ENCODE data around the gene RNU6-9. TPM values are rescaled to one million over a fixed set of nuclear protein-coding genes. Genes with fewer than 3 reads are reported as not detected.
A peak's percentile ranks its signal among the peaks of the same experiment; 100 is the strongest.

The RNU6-9 gene
- total RNA-seq, 2 experiments from 2014 or later = not detected

DNA sequence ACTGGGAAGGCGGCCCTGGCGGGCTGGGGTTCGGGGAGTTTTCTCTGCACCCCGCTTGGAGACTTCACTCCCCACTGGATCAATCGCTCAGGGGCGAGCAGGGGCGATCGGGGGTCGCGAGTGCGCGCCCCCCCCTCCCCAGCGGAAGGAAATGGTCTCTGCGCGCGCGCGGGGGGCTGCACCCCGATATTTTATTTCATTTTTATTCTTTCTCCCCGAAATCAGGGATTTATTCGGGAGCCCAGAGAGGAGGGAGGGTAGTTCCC, 33.0 kb downstream of the RNU6-9 start:
- DNase-seq = no peak
- POLR2A ChIA-PET = interaction anchor here (1.5 kb wide), 1 partner anchor 57 kb away, joined by 6 read pairs; the partner anchor contains the start of gene WDR18
- no peaks in the 10 kb centered on the region for H3K27me3 Mint-ChIP-seq
- H3K9me3 Mint-ChIP-seq = no peaks in the 10 kb centered on the region
- no peak for ATAC-seq (ENCODE audit: low read depth)
- peak overlapping the region; percentile 78 for H3K4me3 Mint-ChIP-seq
- H3K27ac Mint-ChIP-seq = no peak overlapping the region
- peaks cover 11% of the 10 kb centered on the region for H3K36me3 Mint-ChIP-seq
- H3K4me1 Mint-ChIP-seq = peaks cover 10% of the 10 kb centered on the region

DNA sequence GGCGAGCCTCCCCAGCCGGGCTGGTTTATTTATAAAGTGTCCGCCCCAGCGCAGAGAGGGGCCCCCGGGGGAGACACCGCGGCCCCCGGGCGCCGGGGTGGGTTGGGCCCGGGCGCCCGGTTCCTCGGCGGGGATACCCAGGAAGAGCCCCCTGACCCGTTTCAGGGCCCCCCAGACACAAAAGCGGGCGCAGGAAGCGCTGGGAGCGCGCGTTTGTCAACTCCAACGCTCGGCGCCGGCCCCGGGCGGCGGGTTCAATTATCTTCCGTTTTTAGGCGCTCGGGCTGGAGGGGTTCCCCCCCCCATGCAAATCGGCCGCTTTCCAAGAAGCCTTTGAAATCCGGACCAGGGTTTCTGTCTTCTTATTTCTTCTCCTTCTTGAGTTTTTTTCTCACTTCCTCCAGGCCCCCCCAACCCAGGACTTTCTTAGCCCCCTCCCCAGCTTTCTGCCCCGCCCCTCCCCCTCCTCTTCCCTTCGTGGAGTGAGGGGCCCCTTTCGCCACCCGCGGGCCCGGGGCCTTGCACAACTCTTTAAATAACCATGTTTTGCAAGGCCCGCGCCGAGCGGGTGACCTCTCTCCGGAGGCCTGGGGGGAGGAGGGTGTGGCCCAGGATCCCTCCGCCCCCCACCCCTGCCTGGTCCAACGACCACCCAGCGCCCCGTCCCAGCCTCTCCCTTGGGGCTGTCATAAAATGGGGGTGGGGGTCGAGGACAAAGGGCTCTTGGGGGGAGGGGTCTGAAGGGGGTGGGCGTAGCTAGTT, 33.5 kb downstream of the RNU6-9 start:
- POLR2A ChIA-PET = interaction anchor here (0.7 to 1.5 kb wide), 2 partner anchors 11 to 57 kb away, joined by 3 to 6 read pairs; partner anchors contain the start of gene WDR18
- DNase-seq (peak; percentile 71), ATAC-seq (ENCODE audit: low read depth) (no peak)
- H3K4me3 Mint-ChIP-seq = peak overlapping the region; percentile 89
- peak overlapping the region; percentile 70 for H3K27ac Mint-ChIP-seq
- peaks cover 11% of the 10 kb centered on the region for H3K36me3 Mint-ChIP-seq
- H3K4me1 Mint-ChIP-seq = peaks cover 6% of the 10 kb centered on the region
- no peaks in the 10 kb centered on the region for H3K9me3 Mint-ChIP-seq
- no peaks in the 10 kb centered on the region for H3K27me3 Mint-ChIP-seq

- no peak for ATAC-seq (ENCODE audit: low read depth)
- POLR2A ChIA-PET = interaction anchor here (0.7 to 1.5 kb wide), 2 partner anchors 10 to 56 kb away, joined by 3 to 6 read pairs; partner anchors contain the start of gene WDR18
- DNase-seq = no peak
- H3K27me3 Mint-ChIP-seq = no peaks in the 10 kb centered on the region
- peaks cover 8% of the 10 kb centered on the region for H3K4me1 Mint-ChIP-seq
- no peaks in the 10 kb centered on the region for H3K9me3 Mint-ChIP-seq
- H3K36me3 Mint-ChIP-seq = peaks cover 11% of the 10 kb centered on the region
- no peak overlapping the region for H3K27ac Mint-ChIP-seq
- H3K4me3 Mint-ChIP-seq = peak overlapping the region; percentile 51
Observed at GRCh38 chr19:927351-927779, 34.1 kb downstream of the RNU6-9 start.

DNA sequence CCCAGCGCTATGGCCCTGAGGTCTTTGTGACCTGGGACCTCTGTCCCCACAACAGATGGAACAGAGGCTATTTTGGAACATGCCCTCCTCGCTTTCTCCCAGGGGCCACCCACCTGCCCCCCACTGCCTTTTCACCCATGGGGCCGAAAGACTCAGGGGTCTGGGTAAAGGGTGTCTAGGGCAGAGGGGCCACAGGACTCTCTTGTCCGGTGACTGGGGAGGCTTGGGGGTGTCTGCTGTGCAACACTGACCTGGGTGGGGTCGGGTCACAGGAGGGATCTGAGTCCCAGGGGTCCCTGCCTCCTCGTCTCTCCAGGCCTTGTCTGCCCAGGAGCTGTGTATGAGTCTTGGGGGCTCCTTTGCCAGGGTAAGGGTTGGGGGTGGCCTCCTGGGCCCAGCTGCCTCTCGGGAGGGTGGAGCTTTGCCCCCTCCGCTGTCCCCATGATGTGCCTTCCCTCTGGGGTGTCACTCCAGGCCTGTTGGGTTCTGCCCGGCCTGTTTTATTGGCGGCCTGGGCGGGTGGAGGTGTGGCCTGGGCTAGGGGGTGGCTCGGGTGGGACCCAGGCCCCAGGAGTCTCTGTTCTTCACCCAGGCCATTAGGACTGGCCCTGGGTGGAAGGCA, 34.6 kb downstream of the RNU6-9 start:
- POLR2A ChIA-PET = interaction anchor here (1.5 kb wide), 1 partner anchor 56 kb away, joined by 6 read pairs; the partner anchor contains the start of gene WDR18
- H3K27me3 Mint-ChIP-seq = no peaks in the 10 kb centered on the region
- peak overlapping the region; percentile 51 for H3K4me3 Mint-ChIP-seq
- peaks cover 15% of the 10 kb centered on the region for H3K36me3 Mint-ChIP-seq
- H3K27ac Mint-ChIP-seq = no peak overlapping the region
- no peak for DNase-seq
- H3K4me1 Mint-ChIP-seq = peaks cover 11% of the 10 kb centered on the region
- ATAC-seq (ENCODE audit: low read depth) = no peak
- no peaks in the 10 kb centered on the region for H3K9me3 Mint-ChIP-seq

DNA sequence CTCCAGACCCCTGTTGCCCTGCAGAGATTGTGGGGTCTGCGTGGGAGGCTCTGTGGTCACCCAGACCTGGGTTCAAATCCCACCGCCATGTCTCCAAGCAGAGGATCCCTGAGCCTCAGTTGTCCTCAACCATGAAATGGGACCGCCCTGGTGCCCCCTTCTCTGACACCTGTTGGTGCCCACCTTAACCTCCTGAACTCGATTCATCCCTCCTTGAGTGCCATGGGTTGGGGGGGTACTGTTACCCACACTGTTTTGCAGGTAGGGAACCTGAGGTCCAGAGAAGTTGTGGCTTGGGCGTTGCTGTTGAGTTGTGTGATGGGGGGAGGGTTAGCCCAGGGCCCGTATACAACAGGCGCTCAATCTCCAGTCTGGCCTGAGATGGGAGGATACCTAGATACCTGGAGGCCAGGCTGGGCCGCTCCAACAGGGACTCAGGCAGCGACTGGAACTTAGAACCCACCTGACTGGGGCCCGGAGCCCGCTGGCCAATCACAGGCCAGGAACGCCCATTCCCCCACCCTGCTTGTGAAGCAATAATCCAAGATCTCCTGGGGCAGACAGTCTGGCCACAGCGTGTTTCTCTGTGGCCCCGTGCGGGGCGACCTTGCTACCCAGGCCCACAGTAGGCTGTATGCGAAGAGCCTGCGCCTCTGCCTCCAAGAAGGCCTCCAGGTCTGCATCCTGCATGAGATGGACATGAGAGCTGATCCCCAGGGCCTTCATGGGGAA, 35.4 kb downstream of the RNU6-9 start:
- H3K36me3 Mint-ChIP-seq = peaks cover 15% of the 10 kb centered on the region
- no peaks in the 10 kb centered on the region for H3K27me3 Mint-ChIP-seq
- DNase-seq (no peak), ATAC-seq (ENCODE audit: low read depth) (no peak)
- no peak overlapping the region for H3K27ac Mint-ChIP-seq
- no peaks in the 10 kb centered on the region for H3K9me3 Mint-ChIP-seq
- POLR2A ChIA-PET = no interaction called here
- no peak overlapping the region for H3K4me3 Mint-ChIP-seq
- peaks cover 12% of the 10 kb centered on the region for H3K4me1 Mint-ChIP-seq

GRCh38 chr19:929203-929890, 36.1 kb downstream of the RNU6-9 start:
- no peaks in the 10 kb centered on the region for H3K27me3 Mint-ChIP-seq
- DNase-seq (no peak), ATAC-seq (ENCODE audit: low read depth) (no peak)
- H3K36me3 Mint-ChIP-seq = peaks cover 15% of the 10 kb centered on the region
- POLR2A ChIA-PET = interaction anchor here (1.4 kb wide), 1 partner anchor 55 kb away, joined by 4 read pairs; the partner anchor contains the start of gene WDR18
- no peaks in the 10 kb centered on the region for H3K9me3 Mint-ChIP-seq
- no peak overlapping the region for H3K4me3 Mint-ChIP-seq
- H3K4me1 Mint-ChIP-seq = peaks cover 9% of the 10 kb centered on the region
- no peak overlapping the region for H3K27ac Mint-ChIP-seq

DNA sequence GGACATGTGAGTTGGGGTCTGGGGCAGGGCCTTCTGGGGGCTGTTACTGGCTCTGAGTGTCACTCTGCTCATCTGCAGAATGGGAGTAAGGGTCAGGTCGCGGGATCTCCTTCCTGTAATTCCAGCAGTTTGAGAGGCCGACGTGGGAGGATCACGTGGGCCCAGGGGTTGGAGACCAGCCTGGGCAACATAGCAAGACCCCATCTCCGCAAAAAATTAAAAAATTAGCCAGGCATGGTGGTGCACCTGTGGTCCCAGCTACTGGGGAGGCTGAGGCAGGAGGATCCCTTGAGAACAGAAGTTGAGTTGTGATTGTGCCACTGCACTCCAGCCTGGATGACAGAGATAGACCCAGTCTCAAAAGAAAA, 36.6 kb downstream of the RNU6-9 start:
- no peaks in the 10 kb centered on the region for H3K9me3 Mint-ChIP-seq
- ATAC-seq (ENCODE audit: low read depth) (no peak), DNase-seq (no peak)
- no peaks in the 10 kb centered on the region for H3K27me3 Mint-ChIP-seq
- peaks cover 15% of the 10 kb centered on the region for H3K36me3 Mint-ChIP-seq
- no peak overlapping the region for H3K27ac Mint-ChIP-seq
- peaks cover 8% of the 10 kb centered on the region for H3K4me1 Mint-ChIP-seq
- no peak overlapping the region for H3K4me3 Mint-ChIP-seq
- POLR2A ChIA-PET = interaction anchor here (1.4 kb wide), 1 partner anchor 54 kb away, joined by 4 read pairs; the partner anchor contains the start of gene WDR18

GRCh38 chr19:931860-932647, 38.8 kb downstream of the RNU6-9 start:
- POLR2A ChIA-PET = no interaction called here
- H3K4me1 Mint-ChIP-seq = peaks cover 10% of the 10 kb centered on the region
- H3K27ac Mint-ChIP-seq = no peak overlapping the region
- DNase-seq = no peak
- H3K9me3 Mint-ChIP-seq = no peaks in the 10 kb centered on the region
- peaks cover 17% of the 10 kb centered on the region for H3K36me3 Mint-ChIP-seq
- peak overlapping the region; percentile 59 for H3K4me3 Mint-ChIP-seq
- peaks cover 2% of the 10 kb centered on the region for H3K27me3 Mint-ChIP-seq
- peak; percentile 13 for ATAC-seq (ENCODE audit: low read depth)

DNA sequence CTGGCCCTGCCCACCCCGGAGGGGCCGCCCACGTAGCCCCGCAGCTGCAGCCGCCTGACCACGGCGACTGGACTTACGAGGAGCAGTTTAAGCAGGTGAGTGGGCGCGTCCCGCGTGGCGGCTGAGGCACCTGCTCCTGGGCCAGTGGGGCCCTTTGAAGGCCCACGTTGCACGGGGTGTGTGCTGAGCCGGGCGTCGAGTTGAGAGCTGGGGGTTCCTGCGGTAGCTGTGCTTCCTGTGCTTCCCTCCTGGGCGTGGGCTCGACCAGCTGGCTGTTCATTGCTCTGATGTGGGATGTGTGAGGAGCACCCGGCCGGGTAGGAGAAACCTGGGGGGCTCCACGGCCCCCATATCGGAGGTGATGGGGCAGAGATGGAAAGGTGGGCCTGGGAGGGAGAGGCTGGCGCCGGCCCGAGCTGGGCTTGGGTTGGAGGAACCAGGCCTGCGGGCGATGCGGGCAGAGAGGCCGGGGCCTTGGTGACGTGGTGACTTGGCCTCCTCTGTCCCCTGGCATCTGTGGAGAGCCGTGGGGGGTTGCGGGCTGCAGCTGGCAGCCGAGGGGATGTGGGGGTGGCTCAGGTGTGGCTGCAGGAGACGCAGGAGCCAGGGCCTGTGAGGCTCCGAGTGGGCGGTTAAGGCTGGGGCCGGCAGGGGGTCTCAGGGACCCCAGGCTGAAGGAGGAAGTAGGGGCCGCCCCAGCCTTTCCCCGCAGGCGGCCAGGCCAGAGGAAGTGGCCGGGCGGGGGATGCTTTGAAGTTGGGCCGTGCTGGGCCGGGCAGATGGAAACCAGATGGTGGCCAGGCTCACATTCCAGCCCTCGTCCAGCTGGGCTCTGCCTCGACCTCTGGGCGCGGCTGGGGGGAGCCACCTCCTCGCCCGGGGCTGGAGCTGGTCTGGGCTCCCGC, 39.6 kb downstream of the RNU6-9 start:
- POLR2A ChIA-PET = interaction anchor here (0.8 kb wide), 1 partner anchor 51 kb away, joined by 3 read pairs; no protein-coding TSS in a partner anchor
- peak overlapping the region; percentile 76 for H3K4me3 Mint-ChIP-seq
- peaks cover 20% of the 10 kb centered on the region for H3K36me3 Mint-ChIP-seq
- H3K27ac Mint-ChIP-seq = peak overlapping the region; percentile 65
- H3K9me3 Mint-ChIP-seq = no peaks in the 10 kb centered on the region
- DNase-seq = peak; percentile 67
- ATAC-seq (ENCODE audit: low read depth) = peak; percentile 72
- H3K4me1 Mint-ChIP-seq = peaks cover 17% of the 10 kb centered on the region
- peaks cover 2% of the 10 kb centered on the region for H3K27me3 Mint-ChIP-seq

DNA sequence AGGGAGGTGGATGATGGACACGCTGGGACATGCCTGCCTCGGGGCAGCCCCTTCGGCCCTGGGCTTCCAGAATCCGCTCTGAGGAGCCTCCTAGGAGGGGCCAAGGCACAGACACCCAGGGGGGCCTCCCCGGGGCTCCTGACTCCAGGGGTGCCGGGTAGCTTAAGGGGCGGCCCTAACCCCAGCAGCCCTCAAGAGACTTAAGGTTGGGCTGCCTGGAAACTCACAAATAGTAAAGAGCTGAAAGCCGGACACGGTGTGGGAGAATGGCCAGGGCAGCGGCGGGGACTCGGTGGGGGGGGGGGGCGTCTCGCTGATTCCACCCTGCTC, 40.2 kb downstream of the RNU6-9 start:
- H3K4me1 Mint-ChIP-seq = peaks cover 21% of the 10 kb centered on the region
- no peaks in the 10 kb centered on the region for H3K9me3 Mint-ChIP-seq
- H3K27ac Mint-ChIP-seq = no peak overlapping the region
- no peak overlapping the region for H3K4me3 Mint-ChIP-seq
- ATAC-seq (ENCODE audit: low read depth) = no peak
- H3K36me3 Mint-ChIP-seq = peaks cover 20% of the 10 kb centered on the region
- no peak for DNase-seq
- peaks cover 2% of the 10 kb centered on the region for H3K27me3 Mint-ChIP-seq
- POLR2A ChIA-PET = interaction anchor here (0.8 kb wide), 1 partner anchor 50 kb away, joined by 3 read pairs; no protein-coding TSS in a partner anchor

DNA sequence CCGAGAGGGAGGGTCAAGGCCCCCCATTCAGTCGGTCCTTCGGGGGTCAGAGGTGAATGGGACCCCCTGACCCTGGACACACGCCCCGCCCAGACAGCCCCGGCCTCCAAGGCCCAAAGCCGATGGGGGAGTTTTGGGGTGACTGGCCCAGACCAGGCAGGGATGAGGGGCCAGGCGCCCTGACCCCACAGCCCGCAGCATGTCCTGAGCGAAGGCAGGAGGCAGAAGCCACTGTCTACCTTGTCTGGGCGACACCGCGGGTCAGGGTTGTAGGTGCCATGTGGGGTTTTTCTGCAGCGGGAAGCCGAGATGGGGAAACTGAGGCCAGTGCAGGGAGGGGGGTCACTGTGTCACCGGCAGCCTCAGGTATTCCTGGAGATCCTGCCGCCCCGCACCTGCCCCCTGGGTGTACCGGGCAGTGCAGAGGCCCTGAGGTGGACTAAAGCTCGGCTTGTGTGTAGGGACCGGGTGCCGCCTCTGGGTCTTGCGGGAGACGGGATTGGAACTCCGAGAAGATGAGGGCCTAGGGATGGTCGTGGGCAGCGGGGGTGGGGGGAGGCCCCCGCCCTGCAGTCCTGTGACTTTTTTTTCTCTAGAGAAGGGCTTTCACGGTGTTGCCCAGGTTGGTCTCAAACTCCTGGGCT, 41.0 kb downstream of the RNU6-9 start:
- no peak overlapping the region for H3K4me3 Mint-ChIP-seq
- ATAC-seq (ENCODE audit: low read depth) = no peak
- H3K27me3 Mint-ChIP-seq = peaks cover 5% of the 10 kb centered on the region
- no peak for DNase-seq
- H3K9me3 Mint-ChIP-seq = no peaks in the 10 kb centered on the region
- no peak overlapping the region for H3K27ac Mint-ChIP-seq
- POLR2A ChIA-PET = no interaction called here
- peaks cover 21% of the 10 kb centered on the region for H3K4me1 Mint-ChIP-seq
- H3K36me3 Mint-ChIP-seq = peaks cover 22% of the 10 kb centered on the region

Data from activated naive CD8-positive, alpha-beta T cell treated with anti-CD3 and anti-CD28 coated beads, Interleukin-2, amount 10 ng/mL, durations not matched to agents 7 days and 5 days (primary cell).